HG02884 (cell line): ENCODE results near the gene CCDC89.
"Not testable (repeated sequence)": the region's sequence is repeated elsewhere in the genome, so short reads cannot be mapped to it uniquely, and the experiment has no call there.

Source experiments
- ATAC-seq: cut with Tn5 transposase; IDR thresholded peaks from one replicate; pipeline ENCODE4 v1.9.1; 2021; ENCODE audit warnings: mild to moderate bottlenecking, moderate library complexity; ENCODE audit not compliant: unreplicated experiment

Gene CCDC89

GRCh38 chr11:85654343-85654742 lies 31.7 kb downstream of the CCDC89 start:
- ATAC-seq, result not testable (repeated sequence)

- ATAC-seq, result no peak
Observed at GRCh38 chr11:85652786-85653447, 33.1 kb downstream of the CCDC89 start.

- ATAC-seq, result no peak
Observed at GRCh38 chr11:85651118-85651517, 34.9 kb downstream of the CCDC89 start.

DNA sequence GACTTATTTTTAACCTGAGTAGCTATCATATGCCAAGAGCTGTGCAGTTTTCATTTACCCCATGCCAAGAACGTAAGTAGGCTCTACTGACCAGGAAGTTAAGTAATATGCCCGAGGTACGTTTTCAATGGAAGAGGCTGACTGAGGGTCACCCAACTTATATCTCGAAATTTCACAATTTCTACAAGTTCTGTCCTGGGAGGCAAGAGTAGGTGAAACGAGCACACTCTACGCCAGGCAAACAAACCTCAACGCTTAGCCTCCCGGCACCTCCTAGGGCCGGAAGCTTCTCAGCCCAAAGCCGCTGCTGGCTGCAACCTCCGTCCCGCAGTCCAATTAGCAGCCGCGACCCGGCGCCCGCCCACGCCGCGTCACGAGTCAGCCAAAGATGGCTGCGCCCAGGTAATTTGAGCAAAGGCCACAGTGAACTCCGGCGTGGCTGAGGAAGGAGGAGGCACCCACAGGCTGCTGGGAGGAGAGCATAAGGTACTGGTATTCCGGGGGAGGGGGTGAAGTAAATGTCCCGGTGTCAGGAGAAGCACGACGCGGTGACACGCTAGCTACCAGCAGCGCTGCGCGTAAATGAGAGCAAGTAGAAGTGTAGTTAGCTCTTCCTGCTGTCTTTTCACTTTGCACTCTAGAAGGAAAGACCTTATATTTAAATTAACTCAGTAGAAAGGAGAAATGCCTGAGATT lies 38.2 kb downstream of the CCDC89 start, which contains the start of gene TMEM126A:
TMEM126A (plus strand) TSS at position 364 of the 696 bp plus-strand sequence. CDS start 2,289 bp downstream, outside the sequence.
- ATAC-seq, result peak; percentile 98

DNA sequence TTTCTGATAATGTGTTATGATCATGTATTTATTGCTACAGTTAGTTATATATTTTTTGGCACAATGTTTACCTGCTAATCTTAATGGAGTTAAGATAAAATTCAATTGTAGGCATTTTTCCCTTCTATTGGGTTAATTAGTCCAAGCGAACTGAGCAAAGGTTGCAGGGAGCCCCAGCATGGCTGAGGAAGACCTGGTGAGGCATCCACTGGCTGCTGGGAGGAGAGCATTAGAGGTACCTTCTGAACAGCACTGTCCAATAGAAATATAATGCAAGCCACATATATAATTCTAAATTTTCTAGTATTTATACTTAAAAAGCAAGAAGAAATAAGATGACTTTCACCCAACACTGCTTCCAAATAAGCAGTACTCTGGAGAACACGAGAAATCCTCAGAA lies 38.9 kb downstream of the CCDC89 start:
- ATAC-seq, result no peak

GRCh38 chr11:85643191-85643614 lies 42.8 kb downstream of the CCDC89 start:
- ATAC-seq, result no peak

- ATAC-seq, result no peak
Observed at GRCh38 chr11:85634747-85635146, 51.2 kb downstream of the CCDC89 start.
